Motor neuron (in vitro differentiated cells): ENCODE data around the gene PHLPP1. TPM values are rescaled to one million over a fixed set of nuclear protein-coding genes. Genes with fewer than 3 reads are reported as not detected.
A peak's percentile ranks its signal among the peaks of the same experiment; 100 is the strongest.

Source experiments
- ATAC-seq, 8 experiments: fragments of 200-7000 bp; cut with Tn5 transposase; replicated peaks in 6 of 8; 2 replicates each; pipeline ENCODE4 v1.8.0; 2021; ENCODE audit warnings: mild to moderate bottlenecking in 8 of 8, moderate library complexity in 8 of 8
- H3K27ac ChIP-seq, 2 donors: fragments of 250-450 bp; sonication (Bioruptor Pico); 2 replicates each; pipeline ENCODE4 v1.9.0; 2021; ENCODE audit warnings: antibody characterized with exemption in 2 of 2, mild to moderate bottlenecking in 2 of 2, moderate library complexity in 1 of 2
- H3K4me1 ChIP-seq, 2 donors: fragments of 250-450 bp; sonication (Bioruptor Pico); replicated peaks in 1 of 2; 2 replicates each; pipeline ENCODE4 v1.6.1; 2021; ENCODE audit warnings: antibody characterized with exemption in 2 of 2, mild to moderate bottlenecking in 2 of 2, moderate library complexity in 1 of 2
- H3K4me3 ChIP-seq, 5 donors: fragments of 250-450 bp; sonication (Bioruptor Pico); 2 replicates each; pipeline ENCODE4 v1.9.0; 2021; ENCODE audit warnings: antibody characterized with exemption in 5 of 5, mild to moderate bottlenecking in 5 of 5, moderate library complexity in 4 of 5
- WGBS, 10 experiments: fragments of 450-650 bp; shearing (Covaris generic); methylation state at CpG; one replicate each; pipeline ENCODE4 v1.0.0; 2022; 5-methylcytosine and 5-hydroxymethylcytosine counted together
- in situ Hi-C, 9 experiments: fragments of 400-800 bp; cut with MboI; loops; one replicate each; pipeline ENCODE4 v1.15.0; 2021; ENCODE audit warnings: low sequenced_read_pairs in 9 of 9, low pct_unique_long_range_greater_than_20kb in 2 of 9; ENCODE audit not compliant: unreplicated experiment in 9 of 9
- total RNA-seq, 8 experiments: library from RNA; unstranded; fragments of 300-600 nt; gene quantifications; 2 replicates each; pipeline versions ENCODE4 v1.2.3 to v1.2.4, GENCODE V29; 2022

The PHLPP1 gene
- total RNA-seq, 8 experiments from 2014 or later: 3.3 to 14.4 (median 12.1) TPM

- Histone ChIP-seq H3K4me1 (no peaks in the 10 kb centered on the region), H3K27ac (no peak overlapping the region), H3K4me3 (no peak overlapping the region)
- 60 to 100% (median 96%) methylated on average over 1 to 2 of the region's 2 CpGs; no CpG with 5 or more reads in 1 of the 10 experiments for WGBS, 10 experiments
- in situ Hi-C loops: no loop called here
- peak in 1 of 8 experiments; percentile 33 for ATAC-seq
These were observed 124.8 kb downstream of the PHLPP1 start for GRCh38 chr18:62839874-62840713.

- H3K4me3 ChIP-seq: no peak overlapping the region
- H3K4me1 ChIP-seq: no peaks in the 10 kb centered on the region
- H3K27ac ChIP-seq: no peak overlapping the region
- no peak for ATAC-seq
- in situ Hi-C loops: no loop called here
- 100% methylated on average over 1 of the region's 1 CpG; no CpG with 5 or more reads in 3 of the 10 experiments for WGBS, 10 experiments
These were observed 126.1 kb downstream of the PHLPP1 start for GRCh38 chr18:62841405-62841804.

- WGBS, 10 experiments: 86 to 100% (median 100%) methylated on average over 1 of the region's 1 CpG; no CpG with 5 or more reads in 2 of the 10 experiments
- in situ Hi-C loops: no loop called here
- ATAC-seq: no peak
- H3K4me1 ChIP-seq: no peaks in the 10 kb centered on the region
- no peak overlapping the region for H3K4me3 ChIP-seq
- H3K27ac ChIP-seq: no peak overlapping the region
These were observed 127.6 kb downstream of the PHLPP1 start for GRCh38 chr18:62842898-62843297.

GRCh38 chr18:62844850-62845643, 129.7 kb downstream of the PHLPP1 start:
- Histone ChIP-seq H3K27ac (no peak overlapping the region), H3K4me3 (no peak overlapping the region), H3K4me1 (no peaks in the 10 kb centered on the region)
- ATAC-seq: no peak
- in situ Hi-C loops: no loop called here
- 78 to 100% (median 89%) methylated on average over 2 to 7 of the region's 7 CpGs; no CpG with 5 or more reads in 1 of the 10 experiments for WGBS, 10 experiments

GRCh38 chr18:62846313-62846712, 131.0 kb downstream of the PHLPP1 start:
- in situ Hi-C loops: no loop called here
- no peak overlapping the region for H3K27ac ChIP-seq
- H3K4me3 ChIP-seq: no peak overlapping the region
- no peak for ATAC-seq
- H3K4me1 ChIP-seq: no peaks in the 10 kb centered on the region

DNA sequence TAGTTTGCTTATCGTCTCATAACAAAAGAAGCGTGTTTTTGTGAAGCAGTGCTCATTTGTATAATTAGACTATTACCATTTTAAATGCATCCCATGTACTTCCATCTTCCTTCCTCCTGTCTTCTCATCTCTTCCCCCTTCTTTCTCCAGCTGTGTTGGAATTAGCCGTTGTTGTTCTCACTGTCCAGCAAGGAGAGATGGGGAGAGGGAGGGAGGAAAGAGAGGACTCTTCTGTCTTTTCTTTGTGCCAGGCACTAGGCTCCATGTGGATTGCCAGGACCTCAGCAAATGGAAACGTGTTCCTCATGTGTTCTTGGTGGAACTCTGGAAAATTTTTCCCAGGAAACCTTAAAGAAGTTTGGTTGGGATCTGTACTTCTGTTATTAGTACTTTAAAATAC, 131.7 kb downstream of the PHLPP1 start:
- in situ Hi-C loops: no loop called here
- 50 to 75% (median 63%) methylated on average over 2 to 4 of the region's 4 CpGs; no CpG with 5 or more reads in 1 of the 10 experiments for WGBS, 10 experiments
- no peak overlapping the region for H3K4me3 ChIP-seq
- H3K27ac ChIP-seq: no peak overlapping the region
- H3K4me1 ChIP-seq: no peaks in the 10 kb centered on the region
- ATAC-seq: no peak

DNA sequence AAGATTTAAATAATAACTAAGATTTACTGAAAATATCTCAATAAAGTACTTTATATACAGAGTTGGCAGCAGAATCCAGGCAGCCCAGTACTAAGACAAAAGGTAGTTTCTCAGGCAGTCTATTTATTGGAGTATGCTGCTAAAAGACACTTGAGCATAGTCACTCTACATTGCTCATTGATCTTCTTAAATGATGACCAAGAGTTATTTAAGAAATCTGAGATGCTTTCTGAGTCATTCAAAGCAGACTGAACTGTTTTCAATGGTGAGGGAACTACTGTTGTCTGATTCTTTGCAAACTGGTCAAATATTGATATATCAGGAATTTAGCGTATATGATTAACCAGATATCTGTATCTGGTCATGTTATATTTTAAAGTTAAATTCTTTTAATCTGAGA, 133.6 kb downstream of the PHLPP1 start:
- in situ Hi-C loops: no loop called here
- Histone ChIP-seq H3K4me1 (no peaks in the 10 kb centered on the region), H3K27ac (no peak overlapping the region), H3K4me3 (no peak overlapping the region)
- ATAC-seq: no peak
- 100% methylated on average over 1 of the region's 1 CpG; no CpG with 5 or more reads in 3 of the 10 experiments for WGBS, 10 experiments

DNA sequence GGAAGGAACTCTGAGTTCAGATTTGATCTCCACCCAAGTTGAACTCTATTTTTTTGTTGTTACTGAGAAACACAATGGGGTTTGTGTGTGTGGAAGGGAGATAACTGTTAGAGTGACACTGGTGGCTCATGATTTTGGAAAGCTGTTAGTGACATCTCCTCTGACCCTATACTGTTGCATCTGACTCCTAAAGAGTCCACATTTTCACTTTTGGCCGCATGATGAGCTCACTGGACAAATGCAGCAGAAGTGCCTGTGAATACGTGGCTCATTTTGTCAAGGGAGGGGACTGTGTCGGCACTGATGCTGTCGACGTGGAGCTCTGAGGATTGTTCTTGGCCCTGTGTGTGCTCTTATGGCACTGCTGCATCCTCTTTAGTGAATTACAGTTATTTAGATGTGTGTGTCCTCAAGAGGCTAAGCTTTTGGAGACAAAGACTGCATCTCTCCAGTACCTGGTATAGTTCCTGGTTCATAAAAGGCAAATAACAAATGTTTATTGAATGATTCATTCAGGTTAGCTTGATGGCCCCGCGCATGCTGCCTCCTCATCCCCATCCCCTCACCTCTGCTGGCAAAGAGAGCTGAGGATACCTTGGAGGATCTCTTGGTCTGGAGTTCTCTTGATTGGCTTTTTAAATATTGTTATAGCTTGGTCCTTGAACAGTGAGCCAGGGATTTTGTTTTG, 135.4 kb downstream of the PHLPP1 start:
- H3K27ac ChIP-seq: no peak overlapping the region
- in situ Hi-C loops: no loop called here
- no peaks in the 10 kb centered on the region for H3K4me1 ChIP-seq
- WGBS, 10 experiments: 87 to 100% (median 97%) methylated on average over 1 to 7 of the region's 7 CpGs; no CpG with 5 or more reads in 5 of the 10 experiments
- H3K4me3 ChIP-seq: no peak overlapping the region
- ATAC-seq: no peak

- in situ Hi-C loops: no loop called here
- Histone ChIP-seq H3K4me1 (no peaks in the 10 kb centered on the region), H3K4me3 (no peak overlapping the region), H3K27ac (no peak overlapping the region)
- WGBS, 10 experiments: 0 to 100% (median 80%) methylated on average over 1 to 2 of the region's 2 CpGs; no CpG with 5 or more reads in 2 of the 10 experiments
- peak in 2 of 8 experiments; percentile 64 to 75 for ATAC-seq
These were observed 137.5 kb downstream of the PHLPP1 start for GRCh38 chr18:62852851-62853250.

DNA sequence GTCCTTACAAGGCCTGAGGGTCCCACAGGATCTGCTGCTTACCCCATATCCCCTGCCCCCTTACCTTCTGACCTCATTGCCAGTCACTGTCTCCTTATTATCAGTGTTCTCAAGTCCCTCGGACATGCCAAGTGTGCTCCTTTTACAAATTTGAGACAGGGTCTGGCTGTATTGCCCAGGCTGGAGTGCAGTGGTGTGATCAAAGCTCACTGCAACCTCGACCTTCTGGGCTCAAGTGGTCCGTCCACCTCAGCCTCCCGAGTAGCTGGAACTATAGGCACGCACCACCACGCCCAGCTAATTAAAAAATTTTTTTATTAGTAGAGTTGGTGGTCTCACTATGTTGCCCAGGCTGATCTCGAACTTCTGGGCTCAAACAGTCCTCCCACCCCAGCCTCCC, 141.0 kb downstream of the PHLPP1 start:
- in situ Hi-C loops: no loop called here
- H3K27ac ChIP-seq: no peak overlapping the region
- 80 to 100% (median 100%) methylated on average over 1 to 4 of the region's 7 CpGs; no CpG with 5 or more reads in 2 of the 10 experiments for WGBS, 10 experiments
- ATAC-seq: no peak
- no peak overlapping the region for H3K4me3 ChIP-seq
- H3K4me1 ChIP-seq: no peaks in the 10 kb centered on the region

DNA sequence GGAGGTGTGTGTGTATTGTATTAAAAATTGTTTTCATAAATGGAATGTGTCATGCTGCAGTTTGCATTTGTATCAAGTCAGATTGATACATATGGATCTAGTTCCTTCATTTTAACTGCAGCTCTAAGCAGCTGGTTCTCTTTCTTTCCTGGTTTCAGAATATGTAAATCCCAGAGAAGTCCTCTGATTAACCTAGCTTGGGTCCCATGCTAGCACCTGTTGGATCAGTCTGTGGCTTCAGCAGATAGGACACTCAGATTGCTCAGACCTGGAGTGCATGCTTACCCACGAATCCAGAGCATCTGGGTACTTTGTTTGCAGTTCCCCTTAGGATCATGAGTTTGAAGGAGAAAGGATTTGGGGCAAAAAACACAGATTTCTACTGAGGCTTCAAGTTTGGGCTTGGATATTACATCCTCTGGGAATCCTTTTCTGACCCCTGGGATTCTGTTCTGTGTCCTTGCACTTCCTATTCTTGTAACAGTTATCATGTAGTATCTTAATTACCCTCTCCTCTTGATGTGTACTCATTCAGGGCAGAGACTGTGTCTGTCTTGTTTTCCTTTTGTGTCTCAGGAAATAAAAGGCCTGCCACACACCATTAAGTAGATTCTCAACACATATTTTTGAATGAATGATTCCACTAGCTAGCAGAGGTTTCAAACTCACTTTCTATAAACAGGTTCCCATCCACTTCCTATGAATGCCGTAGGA, 142.1 kb downstream of the PHLPP1 start:
- WGBS, 10 experiments: 44 to 100% (median 91%) methylated on average over 1 to 2 of the region's 2 CpGs
- no peak overlapping the region for H3K27ac ChIP-seq
- in situ Hi-C loops: no loop called here
- no peak overlapping the region for H3K4me3 ChIP-seq
- H3K4me1 ChIP-seq: no peaks in the 10 kb centered on the region
- ATAC-seq: peak in 1 of 8 experiments; percentile 54

DNA sequence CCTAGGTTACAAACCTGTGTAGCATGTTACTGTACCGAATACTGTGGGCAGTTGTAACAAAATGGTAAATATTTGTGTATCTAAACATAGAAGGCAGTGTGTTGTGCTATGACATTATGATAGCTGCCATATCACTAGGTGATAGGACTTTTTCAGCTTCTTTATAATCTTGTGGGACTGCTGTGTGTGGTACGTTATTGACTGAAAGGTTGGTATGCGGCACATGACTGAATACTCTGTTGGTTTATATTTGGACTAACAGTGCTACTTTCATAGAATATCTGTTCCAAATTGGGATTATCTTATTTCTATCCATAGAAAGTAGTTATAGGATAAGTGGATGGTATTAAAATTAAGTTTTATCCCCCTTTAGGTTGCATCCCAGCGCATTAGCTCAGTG, 144.7 kb downstream of the PHLPP1 start:
- no peak overlapping the region for H3K4me3 ChIP-seq
- 90 to 100% (median 95%) methylated on average over 1 to 4 of the region's 4 CpGs; no CpG with 5 or more reads in 2 of the 10 experiments for WGBS, 10 experiments
- no peaks in the 10 kb centered on the region for H3K4me1 ChIP-seq
- H3K27ac ChIP-seq: no peak overlapping the region
- peak in 1 of 8 experiments; percentile 29 for ATAC-seq
- in situ Hi-C loops: no loop called here
